HCT116 (cell line): Measurements from ENCODE around the gene AGAP1. TPM values are rescaled to one million over a fixed set of nuclear protein-coding genes. Genes with fewer than 3 reads are reported as not detected.

Experiments
- ATAC-seq: fragments of 200-7000 bp; cut with Tn5 transposase; 2 replicates; pipeline ENCODE4 v1.9.1; 2020; ENCODE audit warnings: mild to moderate bottlenecking, moderate library complexity
- BruUV-seq: library from RNA; stranded (reverse); fragments of 400-500 nt; replicated peaks from 2 replicates; lab custom pipeline; 2021; lab: Mats Ljungman, UMichigan
- CTCF ChIA-PET: fragments of 300-600 bp; sonication (Branson Sonifier 250); formaldehyde crosslinking; loops from one replicate; lab custom pipeline; 2021; ENCODE audit warnings: antibody characterized with exemption; lab: Charles Lee
- POLR2A ChIA-PET: fragments of 300-600, 350-600 bp; sonication (Branson Sonifier 250); formaldehyde crosslinking; loops from one replicate; lab custom pipeline; 2021; ENCODE audit warnings: antibody characterized with exemption; lab: Charles Lee
- RAD21 ChIA-PET, 2 experiments: fragments of 300-600 bp; sonication (Branson Sonifier 250); formaldehyde crosslinking; loops; one replicate each; lab custom pipeline; 2023; ENCODE audit warnings: low total read pairs in 2 of 2; ENCODE audit not compliant: uncharacterized antibody in 2 of 2, unreplicated experiment in 2 of 2, low non-redundant PET in 1 of 2; lab: Charles Lee
- DNase-seq: peaks from one replicate; pipeline ENCODE4 v3.0.0-alpha.2; 2010; ENCODE audit warnings: low read depth, low spot score
- H2AFZ ChIP-seq: fragments of 200-600 bp; shearing (Covaris generic), sonication (generic); 2 replicates; pipeline ENCODE4 v1.6.1; 2017; ENCODE audit warnings: low read depth, mixed run types, mixed read lengths, antibody characterized with exemption, low read length; ENCODE audit not compliant: poor library complexity, severe bottlenecking
- H3K27ac ChIP-seq: 2 replicates; pipeline ENCODE4 v1.5.1; 2012; ENCODE audit warnings: low read depth, low read length
- H3K27me3 ChIP-seq: fragments of 200-600 bp; sonication (generic); 2 replicates; pipeline ENCODE4 v1.6.1; 2016; ENCODE audit warnings: mixed run types, low read length, mixed read lengths; ENCODE audit not compliant: insufficient read depth
- H3K36me3 ChIP-seq, 2 experiments: fragments of 200-500 bp in 1 of 2; fragments of 200-600 bp in 1 of 2; sonication (Bioruptor generic) in 1 of 2; sonication (generic) in 1 of 2; 2 replicates each; pipeline versions ENCODE4 v1.5.1 to v1.6.1; 2014 to 2016; ENCODE audit warnings: low read length in 2 of 2, inconsistent platforms in 1 of 2, mixed read lengths in 1 of 2, mixed run types in 1 of 2; ENCODE audit not compliant: insufficient read depth in 2 of 2, control insufficient read depth in 1 of 2
- H3K4me1 ChIP-seq, 2 experiments: fragments of 200-600 bp in 1 of 2; sonication (generic) in 1 of 2; 2 replicates each; pipeline versions ENCODE4 v1.5.1 to v1.6.1; 2012 to 2017; ENCODE audit warnings: low read length in 2 of 2, inconsistent platforms in 1 of 2, mild to moderate bottlenecking in 1 of 2, mixed read lengths in 1 of 2, mixed run types in 1 of 2, moderate library complexity in 1 of 2; ENCODE audit not compliant: insufficient read depth in 2 of 2, control insufficient read depth in 1 of 2
- H3K4me2 ChIP-seq: fragments of 200-600 bp; sonication (generic); 2 replicates; pipeline ENCODE4 v1.6.1; 2017; ENCODE audit warnings: mixed run types, low read length, mixed read lengths
- H3K4me3 ChIP-seq, 2 experiments: fragments of 200-600 bp in 1 of 2; sonication (generic) in 1 of 2; replicated peaks in 1 of 2; 2 replicates each; pipeline ENCODE4 v1.5.1; 2011 to 2016; ENCODE audit warnings: low read length in 2 of 2, control low read depth in 1 of 2, low read depth in 1 of 2, mild to moderate bottlenecking in 1 of 2, mixed read lengths in 1 of 2, mixed run types in 1 of 2
- H3K79me2 ChIP-seq: fragments of 200-600 bp; sonication (generic); 2 replicates; pipeline ENCODE4 v1.6.1; 2017; ENCODE audit warnings: mild to moderate bottlenecking, mixed run types, low read length, moderate library complexity, mixed read lengths; ENCODE audit not compliant: insufficient read depth
- H3K9ac ChIP-seq: fragments of 200-600 bp; sonication (generic); 2 replicates; pipeline ENCODE4 v1.6.1; 2016; ENCODE audit warnings: low read length, mixed read lengths
- H3K9me2 ChIP-seq: fragments of 200-600 bp; sonication (generic), shearing (Covaris generic); 2 replicates; pipeline ENCODE4 v1.6.1; 2017; ENCODE audit warnings: mixed run types, mild to moderate bottlenecking, moderate library complexity; ENCODE audit not compliant: insufficient read depth
- H3K9me3 ChIP-seq, 2 experiments: fragments of 200-500 bp in 1 of 2; fragments of 200-600 bp in 1 of 2; sonication (Bioruptor generic) in 1 of 2; sonication (generic) in 1 of 2; 2 replicates each; pipeline ENCODE4 v1.6.1; 2014 to 2017; ENCODE audit warnings: low read length in 2 of 2, mixed read lengths in 2 of 2, inconsistent platforms in 1 of 2, low read depth in 1 of 2, mild to moderate bottlenecking in 1 of 2, mixed run types in 1 of 2, moderate library complexity in 1 of 2; ENCODE audit not compliant: control insufficient read depth in 1 of 2, insufficient read depth in 1 of 2
- H4K20me1 ChIP-seq: fragments of 200-600 bp; sonication (generic), shearing (Covaris generic); 2 replicates; pipeline ENCODE4 v1.6.1; 2017; ENCODE audit warnings: mixed run types, mild to moderate bottlenecking, moderate library complexity; ENCODE audit not compliant: insufficient read depth
- CEBPB ChIP-seq: IDR thresholded peaks from 2 replicates; pipeline ENCODE4 v1.6.1; 2012; ENCODE audit warnings: low read depth
- EGR1 ChIP-seq: IDR thresholded peaks from 2 replicates; pipeline ENCODE4 v1.6.1; 2012; ENCODE audit warnings: low read depth
- ELF1 ChIP-seq: IDR thresholded peaks from 2 replicates; pipeline ENCODE4 v1.6.1; 2012; ENCODE audit warnings: low read depth, borderline replicate concordance
- EZH2 ChIP-seq: fragments of 200-600 bp; sonication (generic); IDR thresholded peaks from 2 replicates; pipeline ENCODE4 v1.6.1; 2017; ENCODE audit warnings: antibody characterized with exemption, mixed run types
- EZH2phosphoT487 ChIP-seq: fragments of 200-600 bp; IDR thresholded peaks from 2 replicates; pipeline ENCODE4 v1.6.1; 2018; ENCODE audit warnings: antibody characterized with exemption, borderline replicate concordance
- POLR2AphosphoS5 ChIP-seq: IDR thresholded peaks from 2 replicates; pipeline ENCODE4 v1.6.1; 2011; ENCODE audit warnings: mild to moderate bottlenecking, low read depth, low read length, moderate library complexity
- RAD21 ChIP-seq: IDR thresholded peaks from 2 replicates; pipeline ENCODE4 v1.6.1; 2012; ENCODE audit warnings: low read depth, mild to moderate bottlenecking
- SIN3A ChIP-seq: IDR thresholded peaks from 2 replicates; pipeline ENCODE4 v1.6.1; 2012; ENCODE audit warnings: low read depth
- SP1 ChIP-seq: IDR thresholded peaks from 2 replicates; pipeline ENCODE4 v1.6.1; 2012; ENCODE audit warnings: low read depth
- YY1 ChIP-seq: IDR thresholded peaks from 2 replicates; pipeline ENCODE4 v1.6.1; 2011; ENCODE audit warnings: low read length, low read depth, moderate library complexity, mild to moderate bottlenecking; ENCODE audit not compliant: insufficient replicate concordance; ENCODE audit errors: extremely low read depth
- ZFX ChIP-seq: fragments of 450-650 bp; IDR thresholded peaks from 2 replicates; pipeline ENCODE4 v1.6.1; 2017
- intact Hi-C: fragments of 100-400 bp; cut with micrococcal nuclease; formaldehyde crosslinking; loops from 2 replicates; pipeline ENCODE4 v1.10.0; 2022
- total RNA-seq: library from RNA; stranded (reverse); gene quantifications from one replicate; pipeline ENCODE4 v1.2.1, GENCODE V29; 2021; ENCODE audit not compliant: unreplicated experiment
- TF ChIP-seq, protein P1 (sequence below): IDR thresholded peaks from 2 replicates; pipeline ENCODE4 v1.6.1; 2012
- TF ChIP-seq, protein P2 (sequence below): IDR thresholded peaks from 2 replicates; pipeline ENCODE4 v1.6.1; 2012
- TF ChIP-seq, protein P3 (sequence below): IDR thresholded peaks from 2 replicates; pipeline ENCODE4 v1.6.1; 2012; ENCODE audit warnings: low read depth
- TF ChIP-seq, protein P4 (sequence below): IDR thresholded peaks from 2 replicates; pipeline ENCODE4 v1.6.1; 2011; ENCODE audit warnings: mild to moderate bottlenecking, low read length, moderate library complexity; ENCODE audit not compliant: insufficient replicate concordance; ENCODE audit errors: extremely low read depth

The AGAP1 gene
- total RNA-seq, 1 experiment from 2014 or later: 43.8 TPM

DNA sequence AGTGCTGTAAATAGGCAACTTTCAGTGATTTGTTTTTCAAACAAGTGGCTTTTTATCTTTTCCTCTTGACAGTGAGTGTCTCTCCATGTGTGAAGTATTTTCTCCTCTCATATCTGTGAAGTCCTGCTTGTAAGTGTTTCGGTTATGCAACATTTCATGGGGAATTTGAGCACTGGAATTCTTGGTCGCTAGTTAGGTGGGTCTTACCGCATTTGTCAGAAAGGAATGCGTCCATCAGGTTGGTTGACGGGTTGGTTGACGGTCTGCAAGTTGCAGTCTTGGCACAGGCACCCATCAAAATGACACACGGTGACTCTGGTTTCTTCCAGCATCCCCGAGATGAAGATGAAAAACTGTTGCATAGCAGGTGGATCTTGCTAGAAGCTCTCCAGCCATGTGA is 109.8 kb downstream of the AGAP1 start:
- no peaks in the 10 kb centered on the region for H3K27me3 ChIP-seq
- H2AFZ ChIP-seq: no peak overlapping the region
- intact Hi-C loops: no loop called here
- H4K20me1 ChIP-seq: no peaks in the 10 kb centered on the region
- H3K79me2 ChIP-seq: peaks cover 82% of the 10 kb centered on the region
- no peaks in the 10 kb centered on the region for H3K9me2 ChIP-seq
- no peak for TF ChIP-seq EZH2phosphoT487
- TF ChIP-seq YY1: no peak
- no peak for TF ChIP-seq SIN3A
- TF ChIP-seq RAD21: no peak
- TF ChIP-seq SP1: no peak
- TF ChIP-seq, protein P1, sequence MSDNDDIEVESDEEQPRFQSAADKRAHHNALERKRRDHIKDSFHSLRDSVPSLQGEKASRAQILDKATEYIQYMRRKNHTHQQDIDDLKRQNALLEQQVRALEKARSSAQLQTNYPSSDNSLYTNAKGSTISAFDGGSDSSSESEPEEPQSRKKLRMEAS: no peak
- RAD21 ChIA-PET: no interaction called here
- no peak overlapping the region for H3K4me3 ChIP-seq
- H3K27ac ChIP-seq: no peak overlapping the region
- H3K4me2 ChIP-seq: no peak overlapping the region
- ATAC-seq (no peak), DNase-seq (no peak)
- no peaks in the 10 kb centered on the region for H3K36me3 ChIP-seq
- H3K9ac ChIP-seq: no peak overlapping the region
- no TSS peak for BruUV-seq
- CTCF ChIA-PET: no interaction called here
- POLR2A ChIA-PET: no interaction called here
- no peaks in the 10 kb centered on the region for H3K9me3 ChIP-seq
- H3K4me1 ChIP-seq: no peaks in the 10 kb centered on the region

DNA sequence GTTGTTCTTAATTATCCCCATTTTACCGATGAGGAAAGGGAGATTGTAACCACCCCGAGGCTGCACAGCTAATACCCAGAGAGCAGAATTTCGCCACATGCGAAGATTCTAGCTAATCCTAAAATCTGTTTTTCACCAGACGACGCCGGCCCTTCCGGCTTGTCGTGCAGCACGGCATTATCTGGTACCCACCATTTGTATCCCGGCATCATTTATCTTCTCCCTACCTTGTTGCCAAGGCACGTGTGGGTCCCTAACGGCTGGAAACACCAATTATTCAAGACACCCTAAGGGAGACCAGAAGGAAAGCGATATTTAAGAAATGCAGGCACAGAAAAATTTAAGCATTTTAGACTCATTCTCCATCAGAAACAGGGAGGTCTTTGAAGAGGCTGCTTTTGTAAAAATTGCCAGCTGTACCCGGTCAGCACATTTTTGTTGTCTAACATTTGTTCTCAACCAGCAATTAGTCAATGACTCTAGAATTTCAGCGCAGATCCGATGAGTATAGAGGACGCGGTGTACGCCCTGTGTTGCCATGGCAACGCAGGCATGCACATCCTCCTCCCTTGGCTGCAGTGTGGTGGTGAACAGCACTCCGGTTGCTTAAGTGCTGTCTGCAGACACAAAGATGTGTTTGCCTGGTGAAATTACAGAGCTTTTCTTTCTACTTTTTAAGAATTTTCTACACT is 111.6 kb downstream of the AGAP1 start:
- BruUV-seq: no TSS peak
- no peak overlapping the region for H3K4me3 ChIP-seq
- RAD21 ChIA-PET: no interaction called here
- H3K79me2 ChIP-seq: peaks cover 80% of the 10 kb centered on the region
- H2AFZ ChIP-seq: no peak overlapping the region
- H3K27ac ChIP-seq: no peak overlapping the region
- H3K9ac ChIP-seq: no peak overlapping the region
- H3K4me1 ChIP-seq: no peaks in the 10 kb centered on the region
- no peaks in the 10 kb centered on the region for H3K27me3 ChIP-seq
- TF ChIP-seq EGR1: no peak
- no peak for TF ChIP-seq ZFX
- no peak for TF ChIP-seq POLR2AphosphoS5
- TF ChIP-seq CEBPB: no peak
- TF ChIP-seq, protein P2, sequence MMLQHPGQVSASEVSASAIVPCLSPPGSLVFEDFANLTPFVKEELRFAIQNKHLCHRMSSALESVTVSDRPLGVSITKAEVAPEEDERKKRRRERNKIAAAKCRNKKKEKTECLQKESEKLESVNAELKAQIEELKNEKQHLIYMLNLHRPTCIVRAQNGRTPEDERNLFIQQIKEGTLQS: no peak
- TF ChIP-seq ELF1: no peak
- TF ChIP-seq, protein P3, sequence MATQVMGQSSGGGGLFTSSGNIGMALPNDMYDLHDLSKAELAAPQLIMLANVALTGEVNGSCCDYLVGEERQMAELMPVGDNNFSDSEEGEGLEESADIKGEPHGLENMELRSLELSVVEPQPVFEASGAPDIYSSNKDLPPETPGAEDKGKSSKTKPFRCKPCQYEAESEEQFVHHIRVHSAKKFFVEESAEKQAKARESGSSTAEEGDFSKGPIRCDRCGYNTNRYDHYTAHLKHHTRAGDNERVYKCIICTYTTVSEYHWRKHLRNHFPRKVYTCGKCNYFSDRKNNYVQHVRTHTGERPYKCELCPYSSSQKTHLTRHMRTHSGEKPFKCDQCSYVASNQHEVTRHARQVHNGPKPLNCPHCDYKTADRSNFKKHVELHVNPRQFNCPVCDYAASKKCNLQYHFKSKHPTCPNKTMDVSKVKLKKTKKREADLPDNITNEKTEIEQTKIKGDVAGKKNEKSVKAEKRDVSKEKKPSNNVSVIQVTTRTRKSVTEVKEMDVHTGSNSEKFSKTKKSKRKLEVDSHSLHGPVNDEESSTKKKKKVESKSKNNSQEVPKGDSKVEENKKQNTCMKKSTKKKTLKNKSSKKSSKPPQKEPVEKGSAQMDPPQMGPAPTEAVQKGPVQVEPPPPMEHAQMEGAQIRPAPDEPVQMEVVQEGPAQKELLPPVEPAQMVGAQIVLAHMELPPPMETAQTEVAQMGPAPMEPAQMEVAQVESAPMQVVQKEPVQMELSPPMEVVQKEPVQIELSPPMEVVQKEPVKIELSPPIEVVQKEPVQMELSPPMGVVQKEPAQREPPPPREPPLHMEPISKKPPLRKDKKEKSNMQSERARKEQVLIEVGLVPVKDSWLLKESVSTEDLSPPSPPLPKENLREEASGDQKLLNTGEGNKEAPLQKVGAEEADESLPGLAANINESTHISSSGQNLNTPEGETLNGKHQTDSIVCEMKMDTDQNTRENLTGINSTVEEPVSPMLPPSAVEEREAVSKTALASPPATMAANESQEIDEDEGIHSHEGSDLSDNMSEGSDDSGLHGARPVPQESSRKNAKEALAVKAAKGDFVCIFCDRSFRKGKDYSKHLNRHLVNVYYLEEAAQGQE: no peak
- TF ChIP-seq, protein P4, sequence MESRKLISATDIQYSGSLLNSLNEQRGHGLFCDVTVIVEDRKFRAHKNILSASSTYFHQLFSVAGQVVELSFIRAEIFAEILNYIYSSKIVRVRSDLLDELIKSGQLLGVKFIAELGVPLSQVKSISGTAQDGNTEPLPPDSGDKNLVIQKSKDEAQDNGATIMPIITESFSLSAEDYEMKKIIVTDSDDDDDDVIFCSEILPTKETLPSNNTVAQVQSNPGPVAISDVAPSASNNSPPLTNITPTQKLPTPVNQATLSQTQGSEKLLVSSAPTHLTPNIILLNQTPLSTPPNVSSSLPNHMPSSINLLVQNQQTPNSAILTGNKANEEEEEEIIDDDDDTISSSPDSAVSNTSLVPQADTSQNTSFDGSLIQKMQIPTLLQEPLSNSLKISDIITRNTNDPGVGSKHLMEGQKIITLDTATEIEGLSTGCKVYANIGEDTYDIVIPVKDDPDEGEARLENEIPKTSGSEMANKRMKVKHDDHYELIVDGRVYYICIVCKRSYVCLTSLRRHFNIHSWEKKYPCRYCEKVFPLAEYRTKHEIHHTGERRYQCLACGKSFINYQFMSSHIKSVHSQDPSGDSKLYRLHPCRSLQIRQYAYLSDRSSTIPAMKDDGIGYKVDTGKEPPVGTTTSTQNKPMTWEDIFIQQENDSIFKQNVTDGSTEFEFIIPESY: no peak
- no peak for TF ChIP-seq EZH2
- H3K9me2 ChIP-seq: no peaks in the 10 kb centered on the region
- no peak overlapping the region for H3K4me2 ChIP-seq
- CTCF ChIA-PET: no interaction called here
- no peaks in the 10 kb centered on the region for H3K36me3 ChIP-seq
- DNase-seq (no peak), ATAC-seq (no peak)
- intact Hi-C loops: no loop called here
- no peaks in the 10 kb centered on the region for H4K20me1 ChIP-seq
- no peaks in the 10 kb centered on the region for H3K9me3 ChIP-seq
- POLR2A ChIA-PET: no interaction called here
